NT2/D1 (cell line): ENCODE results near the gene HTR3B.

Experiments used
- DNase-seq: peaks from one replicate; pipeline ENCODE4 v3.0.0-alpha.2; 2011; ENCODE audit warnings: low read depth, low spot score
- H3K27me3 ChIP-seq: 2 replicates; pipeline ENCODE4 v1.6.0; 2011; ENCODE audit warnings: mild to moderate bottlenecking; ENCODE audit not compliant: insufficient read length, insufficient read depth
- H3K36me3 ChIP-seq: 2 replicates; pipeline ENCODE4 v1.6.1; 2011; ENCODE audit warnings: mild to moderate bottlenecking, low read length, mixed read lengths; ENCODE audit not compliant: insufficient read depth, insufficient read length
- H3K4me1 ChIP-seq: 2 replicates; pipeline ENCODE4 v1.5.1; 2011; ENCODE audit not compliant: insufficient read depth, insufficient read length
- H3K4me3 ChIP-seq: 2 replicates; pipeline ENCODE4 v1.5.1; 2011; ENCODE audit warnings: low read depth; ENCODE audit not compliant: insufficient read length
- H3K9ac ChIP-seq: 2 replicates; pipeline ENCODE4 v1.6.0; 2011; ENCODE audit warnings: low read depth; ENCODE audit not compliant: insufficient read length
- H3K9me3 ChIP-seq: 2 replicates; pipeline ENCODE4 v1.5.1; 2011; ENCODE audit warnings: mild to moderate bottlenecking, low read length; ENCODE audit not compliant: insufficient read depth
- SUZ12 ChIP-seq: IDR thresholded peaks from 2 replicates; pipeline ENCODE4 v1.6.1; 2011; ENCODE audit not compliant: insufficient read length, insufficient read depth; ENCODE audit errors: extremely low read depth
- YY1 ChIP-seq: IDR thresholded peaks from 2 replicates; pipeline ENCODE4 v1.6.1; 2011; ENCODE audit not compliant: insufficient read length, insufficient read depth
- ZNF274 ChIP-seq: IDR thresholded peaks from 2 replicates; pipeline ENCODE4 v1.6.1; 2011; ENCODE audit warnings: mild to moderate bottlenecking, low read depth, low read length

The HTR3B gene

GRCh38 chr11:113994077-113994954 lies 89.7 kb downstream of the HTR3B start:
- DNase-seq = no peak
- Histone ChIP-seq H3K9me3 (no peaks in the 10 kb centered on the region), H3K4me3 (no peak overlapping the region), H3K9ac (no peak overlapping the region), H3K4me1 (no peaks in the 10 kb centered on the region), H3K27me3 (no peaks in the 10 kb centered on the region), H3K36me3 (no peaks in the 10 kb centered on the region)
- no peak for TF ChIP-seq ZNF274
- TF ChIP-seq YY1 = no peak
- TF ChIP-seq SUZ12 = no peak
